ENCODE measurements around the gene SLC25A21.

DNA sequence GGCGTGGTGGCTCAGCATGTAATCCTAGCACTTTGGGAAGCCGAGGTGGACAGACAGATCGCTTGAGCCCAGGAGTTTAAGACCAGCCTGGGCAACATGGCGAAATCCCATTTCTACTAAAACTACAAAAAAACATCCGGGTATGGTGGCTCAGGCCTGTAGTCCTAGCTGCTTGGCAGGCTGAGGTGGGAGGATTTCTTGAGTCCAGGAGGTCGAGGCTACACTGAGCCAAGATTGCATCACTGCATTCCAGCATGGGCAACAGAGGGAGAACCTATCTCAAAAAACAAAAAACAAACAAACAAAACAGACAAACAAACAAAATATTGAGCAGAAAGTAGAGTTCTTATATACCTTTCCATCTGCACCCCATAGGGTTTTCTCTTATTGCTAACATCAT, 9.0 kb upstream of the SLC25A21 start:
- TF ChIP-seq POLR2A (IDR thresholded peaks at IDR 0.05; ENCODE audit: low read depth, low read length): no peak
- TF ChIP-seq TAF1 (IDR thresholded peaks at IDR 0.05; ENCODE audit: borderline replicate concordance, low read depth, low read length): no peak
- TF ChIP-seq POLR2AphosphoS5 (IDR thresholded peaks at IDR 0.05; ENCODE audit: low read depth, low read length): no peak
